ENCODE data around the gene DDRGK1.

Gene DDRGK1

GRCh38 chr20:3164043-3164762, 40.3 kb downstream of the DDRGK1 start:
- Histone ChIP-seq H3K4me2 (ENCODE audit: low read length) (no peak overlapping the region), H3K9ac (ENCODE audit: low read length) (no peak overlapping the region), H4K20me1 (ENCODE audit: insufficient read depth, low read length) (peaks cover 2% of the 10 kb centered on the region; the same call in 1 of the 2 replicates), H2AFZ (ENCODE audit: low read depth, low read length) (no peak overlapping the region), H3K36me3 (replicated peaks; ENCODE audit: low read depth, low read length) (no peaks in the 10 kb centered on the region), H3K4me1 (ENCODE audit: low read length) (no peaks in the 10 kb centered on the region), H3K27me3 (ENCODE audit: low read depth, low read length) (no peaks in the 10 kb centered on the region), H3K9me3 (ENCODE audit: insufficient read depth, low read length) (no peaks in the 10 kb centered on the region), H3K79me2 (ENCODE audit: low read length) (peaks cover 9% of the 10 kb centered on the region), H3K4me3 (ENCODE audit: low read length) (no peak overlapping the region), H3K27ac (ENCODE audit: low read length) (no peak overlapping the region)
- TF ChIP-seq, protein P1, sequence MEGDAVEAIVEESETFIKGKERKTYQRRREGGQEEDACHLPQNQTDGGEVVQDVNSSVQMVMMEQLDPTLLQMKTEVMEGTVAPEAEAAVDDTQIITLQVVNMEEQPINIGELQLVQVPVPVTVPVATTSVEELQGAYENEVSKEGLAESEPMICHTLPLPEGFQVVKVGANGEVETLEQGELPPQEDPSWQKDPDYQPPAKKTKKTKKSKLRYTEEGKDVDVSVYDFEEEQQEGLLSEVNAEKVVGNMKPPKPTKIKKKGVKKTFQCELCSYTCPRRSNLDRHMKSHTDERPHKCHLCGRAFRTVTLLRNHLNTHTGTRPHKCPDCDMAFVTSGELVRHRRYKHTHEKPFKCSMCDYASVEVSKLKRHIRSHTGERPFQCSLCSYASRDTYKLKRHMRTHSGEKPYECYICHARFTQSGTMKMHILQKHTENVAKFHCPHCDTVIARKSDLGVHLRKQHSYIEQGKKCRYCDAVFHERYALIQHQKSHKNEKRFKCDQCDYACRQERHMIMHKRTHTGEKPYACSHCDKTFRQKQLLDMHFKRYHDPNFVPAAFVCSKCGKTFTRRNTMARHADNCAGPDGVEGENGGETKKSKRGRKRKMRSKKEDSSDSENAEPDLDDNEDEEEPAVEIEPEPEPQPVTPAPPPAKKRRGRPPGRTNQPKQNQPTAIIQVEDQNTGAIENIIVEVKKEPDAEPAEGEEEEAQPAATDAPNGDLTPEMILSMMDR (IDR thresholded peaks at IDR 0.05; ENCODE audit: low read depth, low read length) = no peak
- TF ChIP-seq EZH2phosphoT487 (IDR thresholded peaks at IDR 0.05; ENCODE audit: low read depth) = no peak

DNA sequence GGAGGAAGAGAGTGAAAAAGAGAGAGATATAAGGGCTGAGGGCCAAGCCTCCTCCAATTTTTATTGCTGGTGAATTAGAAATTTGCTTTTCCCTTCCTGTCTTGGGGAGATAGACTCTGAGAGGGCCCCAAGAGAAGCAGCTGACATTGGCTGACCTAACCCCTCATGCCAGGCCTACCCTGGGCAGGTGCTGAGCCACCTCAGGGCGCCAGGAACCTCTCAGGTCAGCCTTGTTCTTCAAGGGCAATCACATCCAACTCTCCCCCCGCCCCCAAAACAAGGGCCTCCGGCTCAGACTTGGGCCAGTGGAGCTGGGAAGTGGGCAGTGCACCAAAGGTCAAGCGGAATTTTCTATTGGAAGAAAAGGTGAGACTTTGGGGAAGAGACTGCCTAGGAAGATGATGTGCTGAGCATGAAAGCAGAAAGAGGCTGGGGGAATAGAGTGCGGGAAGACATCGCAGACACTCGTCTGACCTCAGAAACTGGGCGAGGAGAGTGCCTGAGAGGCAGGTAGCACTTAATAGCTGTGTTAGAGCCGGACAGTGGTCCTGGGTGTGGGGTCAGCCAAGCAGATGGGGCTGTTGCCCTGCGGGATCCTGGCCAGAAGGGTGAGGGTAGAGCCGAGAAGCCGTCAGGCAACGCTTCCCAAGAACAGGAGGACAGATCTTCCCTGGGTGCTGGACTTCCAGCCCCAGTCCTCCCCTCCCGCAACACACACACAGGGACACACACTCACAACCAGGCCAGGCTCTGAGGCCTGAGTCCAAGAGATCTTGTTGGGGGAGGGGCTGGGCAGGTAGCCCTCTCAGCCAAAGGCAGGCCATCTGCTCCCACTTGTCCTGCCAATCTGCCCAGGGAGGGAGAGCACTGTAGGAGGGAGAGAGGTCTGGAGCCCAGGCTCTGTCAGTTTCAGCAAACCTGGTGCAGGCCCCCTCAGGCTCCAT, 41.1 kb downstream of the DDRGK1 start:
- H3K4me3 ChIP-seq (ENCODE audit: low read length) = no peak overlapping the region
- no peak overlapping the region for H3K27ac ChIP-seq (ENCODE audit: low read length)

GRCh38 chr20:3162080-3162611, 42.3 kb downstream of the DDRGK1 start:
- no peak overlapping the region for H3K27ac ChIP-seq (ENCODE audit: low read length)
- peaks cover 10% of the 10 kb centered on the region for H3K4me1 ChIP-seq (ENCODE audit: low read length)
- no peak overlapping the region for H3K4me2 ChIP-seq (ENCODE audit: low read length)
- no peak overlapping the region for H3K4me3 ChIP-seq (ENCODE audit: low read length)
- H3K79me2 ChIP-seq (ENCODE audit: low read length) = peaks cover 30% of the 10 kb centered on the region
- no peaks in the 10 kb centered on the region for H3K36me3 ChIP-seq (replicated peaks; ENCODE audit: low read depth, low read length)
- H3K9me3 ChIP-seq (ENCODE audit: insufficient read depth, low read length) = no peaks in the 10 kb centered on the region
- no peaks in the 10 kb centered on the region for H3K27me3 ChIP-seq (ENCODE audit: low read depth, low read length)
- peaks cover 17% of the 10 kb centered on the region for H4K20me1 ChIP-seq (ENCODE audit: insufficient read depth, low read length)
- TF ChIP-seq, protein P1 (IDR thresholded peaks at IDR 0.05; ENCODE audit: low read depth, low read length) = no peak
- no peak for TF ChIP-seq EZH2phosphoT487 (IDR thresholded peaks at IDR 0.05; ENCODE audit: low read depth)
- H2AFZ ChIP-seq (ENCODE audit: low read depth, low read length) = no peak overlapping the region
- no peak overlapping the region for H3K9ac ChIP-seq (ENCODE audit: low read length)

More for the DNA sequence above, 41.1 kb downstream of the DDRGK1 start:
- H3K27me3 ChIP-seq (ENCODE audit: low read depth, low read length) = no peaks in the 10 kb centered on the region
- no peak overlapping the region for H3K4me2 ChIP-seq (ENCODE audit: low read length)
- H3K9ac ChIP-seq (ENCODE audit: low read length) = no peak overlapping the region
- no peak for TF ChIP-seq EZH2phosphoT487 (IDR thresholded peaks at IDR 0.05; ENCODE audit: low read depth)
- TF ChIP-seq, protein P1 (IDR thresholded peaks at IDR 0.05; ENCODE audit: low read depth, low read length) = no peak
- H2AFZ ChIP-seq (ENCODE audit: low read depth, low read length) = no peak overlapping the region
- no peaks in the 10 kb centered on the region for H3K36me3 ChIP-seq (replicated peaks; ENCODE audit: low read depth, low read length)
- peaks cover 8% of the 10 kb centered on the region for H4K20me1 ChIP-seq (ENCODE audit: insufficient read depth, low read length)
- H3K9me3 ChIP-seq (ENCODE audit: insufficient read depth, low read length) = no peaks in the 10 kb centered on the region
- peaks cover 17% of the 10 kb centered on the region for H3K79me2 ChIP-seq (ENCODE audit: low read length)
- no peaks in the 10 kb centered on the region for H3K4me1 ChIP-seq (ENCODE audit: low read length)
